Body of pancreas (tissue), 4 donors: Measurements from ENCODE around the gene LENG9.

Source experiments
- POLR2A ChIP-seq, 3 donors: fragments of 450-650 bp; IDR thresholded peaks; one replicate each; pipeline ENCODE4 v1.6.1; 2016; ENCODE audit warnings: antibody characterized with exemption in 3 of 3, mild to moderate bottlenecking in 2 of 3
- TF ChIP-seq, protein P1 (sequence below), 7 experiments: fragments of 450-650 bp in 4 of 7; fragments of 200-600 bp in 3 of 7; sonication (generic) in 3 of 7; IDR thresholded peaks; one replicate each; pipeline ENCODE4 v1.5.1; 2016 to 2019; ENCODE audit warnings: antibody characterized with exemption in 7 of 7

DNA sequence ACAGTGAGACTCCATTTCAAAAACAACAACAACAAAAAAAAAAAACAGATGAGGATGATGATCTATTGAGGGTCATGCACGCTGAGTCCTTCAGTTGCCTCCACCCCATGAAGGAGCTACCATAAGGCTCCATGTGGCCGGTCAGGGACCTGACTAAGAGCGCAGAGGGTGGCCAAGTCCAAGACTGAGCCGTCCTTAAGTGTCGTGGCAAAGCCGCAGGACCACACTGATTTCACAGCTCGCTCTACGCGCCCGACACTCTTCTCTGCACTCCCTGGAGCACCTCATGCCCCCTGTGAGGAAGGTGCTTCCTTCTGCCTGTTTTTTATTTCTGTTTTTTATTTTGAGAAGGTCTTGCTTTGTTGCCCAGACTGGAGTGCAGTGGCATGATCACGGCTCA, 36.0 kb downstream of the LENG9 start:
- TF ChIP-seq, protein P1, sequence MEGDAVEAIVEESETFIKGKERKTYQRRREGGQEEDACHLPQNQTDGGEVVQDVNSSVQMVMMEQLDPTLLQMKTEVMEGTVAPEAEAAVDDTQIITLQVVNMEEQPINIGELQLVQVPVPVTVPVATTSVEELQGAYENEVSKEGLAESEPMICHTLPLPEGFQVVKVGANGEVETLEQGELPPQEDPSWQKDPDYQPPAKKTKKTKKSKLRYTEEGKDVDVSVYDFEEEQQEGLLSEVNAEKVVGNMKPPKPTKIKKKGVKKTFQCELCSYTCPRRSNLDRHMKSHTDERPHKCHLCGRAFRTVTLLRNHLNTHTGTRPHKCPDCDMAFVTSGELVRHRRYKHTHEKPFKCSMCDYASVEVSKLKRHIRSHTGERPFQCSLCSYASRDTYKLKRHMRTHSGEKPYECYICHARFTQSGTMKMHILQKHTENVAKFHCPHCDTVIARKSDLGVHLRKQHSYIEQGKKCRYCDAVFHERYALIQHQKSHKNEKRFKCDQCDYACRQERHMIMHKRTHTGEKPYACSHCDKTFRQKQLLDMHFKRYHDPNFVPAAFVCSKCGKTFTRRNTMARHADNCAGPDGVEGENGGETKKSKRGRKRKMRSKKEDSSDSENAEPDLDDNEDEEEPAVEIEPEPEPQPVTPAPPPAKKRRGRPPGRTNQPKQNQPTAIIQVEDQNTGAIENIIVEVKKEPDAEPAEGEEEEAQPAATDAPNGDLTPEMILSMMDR (IDR thresholded peaks at IDR 0.05): no peak
- TF ChIP-seq POLR2A (IDR thresholded peaks at IDR 0.05): no peak
